ENCODE results near the gene UBD. TPM values are rescaled to one million over a fixed set of nuclear protein-coding genes. Genes with fewer than 3 reads are reported as not detected.

The UBD gene
- total RNA-seq, 3 donors from 2014 or later = 0.80 to 2.9 (median 2.0) TPM

GRCh38 chr6:29528300-29528931 is 31.1 kb downstream of the UBD start:
- no peak for DNase-seq (ENCODE audit: low spot score in 2 of 2)
- Histone ChIP-seq H3K4me3 (no peak overlapping the region), H3K4me1 (no peaks in the 10 kb centered on the region), H3K27ac (no peak overlapping the region), H3K27me3 (no peaks in the 10 kb centered on the region), H3K9me3 (no peaks in the 10 kb centered on the region), H3K36me3 (no peaks in the 10 kb centered on the region)
- intact Hi-C loops (cut with DNase I; ENCODE audit: low total_unique reads) = no loop called here
- no peak for TF ChIP-seq POLR2AphosphoS5 (IDR thresholded peaks at IDR 0.05)
- no peak for TF ChIP-seq POLR2A (IDR thresholded peaks at IDR 0.05)
- TF ChIP-seq CTCF (IDR thresholded peaks at IDR 0.05) = no peak

- H3K27me3 ChIP-seq = no peaks in the 10 kb centered on the region
- H3K4me3 ChIP-seq = no peak overlapping the region
- H3K4me1 ChIP-seq = no peaks in the 10 kb centered on the region
- no peak overlapping the region for H3K27ac ChIP-seq
- H3K36me3 ChIP-seq = no peaks in the 10 kb centered on the region
- no peak for TF ChIP-seq POLR2A (IDR thresholded peaks at IDR 0.05)
- TF ChIP-seq POLR2AphosphoS5 (IDR thresholded peaks at IDR 0.05) = no peak
- TF ChIP-seq CTCF (IDR thresholded peaks at IDR 0.05) = no peak
- no peak for DNase-seq (ENCODE audit: low spot score in 2 of 2)
- intact Hi-C loops (cut with DNase I; ENCODE audit: low total_unique reads) = no loop called here
- no peaks in the 10 kb centered on the region for H3K9me3 ChIP-seq
These were observed 32.0 kb downstream of the UBD start for GRCh38 chr6:29527564-29527963.

GRCh38 chr6:29527126-29527525 is 32.4 kb downstream of the UBD start:
- no peak for TF ChIP-seq POLR2A (IDR thresholded peaks at IDR 0.05)
- no peak for TF ChIP-seq CTCF (IDR thresholded peaks at IDR 0.05)
- no peak for TF ChIP-seq POLR2AphosphoS5 (IDR thresholded peaks at IDR 0.05)
- Histone ChIP-seq H3K27me3 (no peaks in the 10 kb centered on the region), H3K4me1 (no peaks in the 10 kb centered on the region), H3K36me3 (no peaks in the 10 kb centered on the region), H3K4me3 (no peak overlapping the region), H3K27ac (no peak overlapping the region), H3K9me3 (no peaks in the 10 kb centered on the region)
- no peak for DNase-seq (ENCODE audit: low spot score in 2 of 2)
- intact Hi-C loops (cut with DNase I; ENCODE audit: low total_unique reads) = no loop called here

GRCh38 chr6:29525311-29525639 is 34.3 kb downstream of the UBD start:
- TF ChIP-seq CTCF (IDR thresholded peaks at IDR 0.05) = no peak
- no peaks in the 10 kb centered on the region for H3K27me3 ChIP-seq
- no peak overlapping the region for H3K27ac ChIP-seq
- DNase-seq (ENCODE audit: low spot score in 2 of 2) = no peak
- H3K4me1 ChIP-seq = no peaks in the 10 kb centered on the region
- no peak overlapping the region for H3K4me3 ChIP-seq
- no peaks in the 10 kb centered on the region for H3K9me3 ChIP-seq
- intact Hi-C loops (cut with DNase I; ENCODE audit: low total_unique reads) = no loop called here
- no peaks in the 10 kb centered on the region for H3K36me3 ChIP-seq

- Histone ChIP-seq H3K4me3 (no peak overlapping the region), H3K36me3 (no peaks in the 10 kb centered on the region), H3K27me3 (no peaks in the 10 kb centered on the region), H3K9me3 (no peaks in the 10 kb centered on the region), H3K4me1 (no peaks in the 10 kb centered on the region), H3K27ac (no peak overlapping the region)
- intact Hi-C loops (cut with DNase I; ENCODE audit: low total_unique reads) = no loop called here
- DNase-seq (ENCODE audit: low spot score in 2 of 2) = no peak
- TF ChIP-seq CTCF (IDR thresholded peaks at IDR 0.05) (no peak), POLR2A (IDR thresholded peaks at IDR 0.05) (no peak), POLR2AphosphoS5 (IDR thresholded peaks at IDR 0.05) (no peak)
These were observed 34.9 kb downstream of the UBD start for GRCh38 chr6:29524444-29525310.
